GM12891 (cell line): ENCODE results near the gene OR14J1.

Experiments used
- PAX5 ChIP-seq: IDR thresholded peaks from 2 replicates; pipeline ENCODE4 v1.6.1; 2011; ENCODE audit warnings: low read length, moderate library complexity, mild to moderate bottlenecking; ENCODE audit not compliant: insufficient read depth, severe bottlenecking
- POLR2A ChIP-seq: IDR thresholded peaks from 2 replicates; pipeline ENCODE4 v1.6.1; 2011; ENCODE audit warnings: low read depth, low read length, control low read depth
- POLR2AphosphoS5 ChIP-seq: IDR thresholded peaks from 2 replicates; pipeline ENCODE4 v1.6.1; 2011; ENCODE audit warnings: low read depth, low read length, control low read depth
- POU2F2 ChIP-seq: IDR thresholded peaks from 2 replicates; pipeline ENCODE4 v1.6.1; 2011; ENCODE audit warnings: low read depth, mild to moderate bottlenecking, control low read depth, low read length, moderate library complexity
- SPI1 ChIP-seq: IDR thresholded peaks from 2 replicates; pipeline ENCODE4 v1.6.1; 2011; ENCODE audit warnings: low read depth, low read length, control low read depth
- TAF1 ChIP-seq: IDR thresholded peaks from 2 replicates; pipeline ENCODE4 v1.6.1; 2011; ENCODE audit warnings: low read depth, low read length, control low read depth

- TF ChIP-seq POLR2A (no peak), TAF1 (no peak), SPI1 (no peak), POLR2AphosphoS5 (no peak), PAX5 (no peak), POU2F2 (no peak)
Measured at GRCh38 chr6:29255530-29255929, 46.0 kb upstream of the OR14J1 start.
